Neural cell (in vitro differentiated cells): Measurements from ENCODE around the gene PTGER3. TPM values are rescaled to one million over a fixed set of nuclear protein-coding genes. Genes with fewer than 3 reads are reported as not detected.

ENCODE experiments used
- H2AFZ ChIP-seq: fragments of 200-600, 300-800 bp; sonication (generic), shearing (Covaris generic); 2 replicates; pipeline ENCODE4 v1.6.0; 2014; ENCODE audit warnings: low read depth, mild to moderate bottlenecking, antibody characterized with exemption, low read length, moderate library complexity
- H3F3A ChIP-seq: fragments of 200-600 bp; shearing (Covaris generic); 2 replicates; pipeline ENCODE4 v1.6.1; 2016; ENCODE audit warnings: mild to moderate bottlenecking, moderate library complexity, mixed read lengths, antibody characterized with exemption, low read length; ENCODE audit not compliant: insufficient read depth, poor library complexity, severe bottlenecking
- H3K27ac ChIP-seq: fragments of 200-600, 300-800 bp; sonication (generic), shearing (Covaris generic); 2 replicates; pipeline ENCODE4 v1.5.1; 2014; ENCODE audit warnings: mild to moderate bottlenecking, low read length, moderate library complexity
- H3K27me3 ChIP-seq: fragments of 300-800, 200-600 bp; sonication (generic), shearing (Covaris generic); 2 replicates; pipeline ENCODE4 v1.6.0; 2014; ENCODE audit warnings: mild to moderate bottlenecking, low read depth, low read length, moderate library complexity; ENCODE audit not compliant: insufficient read depth
- H3K36me3 ChIP-seq: fragments of 300-800, 200-600 bp; sonication (generic), shearing (Covaris generic); 2 replicates; pipeline ENCODE4 v1.5.1; 2014; ENCODE audit warnings: mild to moderate bottlenecking, antibody characterized with exemption, low read length, moderate library complexity; ENCODE audit not compliant: insufficient read depth
- H3K4me2 ChIP-seq: fragments of 300-800, 200-600 bp; sonication (generic), shearing (Covaris generic); 2 replicates; pipeline ENCODE4 v1.6.0; 2014; ENCODE audit warnings: mild to moderate bottlenecking, low read length
- H3K4me3 ChIP-seq: fragments of 300-800, 200-600 bp; sonication (generic), shearing (Covaris generic); 2 replicates; pipeline ENCODE4 v1.5.1; 2014; ENCODE audit warnings: mild to moderate bottlenecking, low read length, moderate library complexity
- H3K79me2 ChIP-seq: fragments of 200-600 bp; shearing (Covaris generic); replicated peaks from 2 replicates; pipeline ENCODE4 v1.6.0; 2014; ENCODE audit warnings: mild to moderate bottlenecking, low read length, moderate library complexity; ENCODE audit not compliant: insufficient read depth
- H3K9ac ChIP-seq: fragments of 300-800, 200-600 bp; sonication (generic), shearing (Covaris generic); 2 replicates; pipeline ENCODE4 v1.6.1; 2016; ENCODE audit warnings: mild to moderate bottlenecking, low read length, mixed read lengths
- H3K9me2 ChIP-seq: fragments of 200-600 bp; shearing (Covaris generic); 2 replicates; pipeline ENCODE4 v1.6.1; 2016; ENCODE audit warnings: mild to moderate bottlenecking, low read length, mixed read lengths; ENCODE audit not compliant: insufficient read depth
- H3K9me3 ChIP-seq: fragments of 200-600, 300-800 bp; sonication (generic), shearing (Covaris generic); 2 replicates; pipeline ENCODE4 v1.6.1; 2016; ENCODE audit warnings: mild to moderate bottlenecking, mixed run types, low read length, moderate library complexity, mixed read lengths
- H4K20me1 ChIP-seq: fragments of 200-600 bp; shearing (Covaris generic); 2 replicates; pipeline ENCODE4 v1.6.1; 2016; ENCODE audit warnings: mild to moderate bottlenecking, mixed run types; ENCODE audit not compliant: insufficient read depth
- CTCF ChIP-seq: fragments of 450-650 bp; IDR thresholded peaks from 2 replicates; pipeline ENCODE4 v1.5.1; 2014; ENCODE audit warnings: antibody characterized with exemption, mild to moderate bottlenecking, moderate library complexity; ENCODE audit not compliant: poor library complexity, severe bottlenecking
- EP300 ChIP-seq: fragments of 450-650 bp; conservative IDR thresholded peaks from 2 replicates; pipeline ENCODE4 v1.6.1; 2014; ENCODE audit warnings: antibody characterized with exemption, mild to moderate bottlenecking, moderate library complexity; ENCODE audit not compliant: poor library complexity, severe bottlenecking
- EZH2 ChIP-seq: fragments of 200-600, 300-800 bp; shearing (Covaris generic), sonication (generic); IDR thresholded peaks from 2 replicates; pipeline ENCODE4 v1.6.1; 2014; ENCODE audit warnings: antibody characterized with exemption, low read length, borderline replicate concordance, mild to moderate bottlenecking; ENCODE audit not compliant: insufficient read depth, poor library complexity, severe bottlenecking
- MXI1 ChIP-seq: fragments of 450-650 bp; conservative IDR thresholded peaks from 2 replicates; pipeline ENCODE4 v1.6.1; 2014; ENCODE audit warnings: antibody characterized with exemption, mild to moderate bottlenecking; ENCODE audit not compliant: poor library complexity, severe bottlenecking
- POLR2AphosphoS5 ChIP-seq: IDR thresholded peaks from 2 replicates; pipeline ENCODE4 v1.6.1; 2012
- RAD21 ChIP-seq: fragments of 450-650 bp; conservative IDR thresholded peaks from 2 replicates; pipeline ENCODE4 v1.6.1; 2014; ENCODE audit warnings: antibody characterized with exemption, mild to moderate bottlenecking, moderate library complexity
- SMC3 ChIP-seq: fragments of 450-650 bp; conservative IDR thresholded peaks from 2 replicates; pipeline ENCODE4 v1.6.1; 2014; ENCODE audit warnings: antibody characterized with exemption, mild to moderate bottlenecking, moderate library complexity; ENCODE audit not compliant: poor library complexity
- TAF1 ChIP-seq: IDR thresholded peaks from 2 replicates; pipeline ENCODE4 v1.6.1; 2012; ENCODE audit warnings: low read depth
- polyA plus RNA-seq: library from polyadenylated mRNA; depleted of rRNA; stranded (reverse); fragments of >200 nt; gene quantifications from 2 replicates; pipeline ENCODE4 v1.2.3, GENCODE V29; 2014
- TF ChIP-seq, protein P1 (sequence below): IDR thresholded peaks from 2 replicates; pipeline ENCODE4 v1.6.1; 2012; ENCODE audit warnings: borderline replicate concordance

The PTGER3 gene
- polyA plus RNA-seq, 1 donor from 2014 or later, result 1.7 TPM

- no peaks in the 10 kb centered on the region for H3K9me3 ChIP-seq
- no peak overlapping the region for H3K4me3 ChIP-seq
- no peaks in the 10 kb centered on the region for H3F3A ChIP-seq
- H3K27me3 ChIP-seq, result no peaks in the 10 kb centered on the region
- no peaks in the 10 kb centered on the region for H4K20me1 ChIP-seq
- no peaks in the 10 kb centered on the region for H3K9me2 ChIP-seq
- H3K79me2 ChIP-seq, result peaks cover 7% of the 10 kb centered on the region
- no peak overlapping the region for H3K4me2 ChIP-seq
- H3K36me3 ChIP-seq, result peaks cover 22% of the 10 kb centered on the region
- no peak overlapping the region for H3K27ac ChIP-seq
- TF ChIP-seq EP300 (no peak), MXI1 (no peak), POLR2AphosphoS5 (no peak), EZH2 (no peak), SMC3 (no peak), TAF1 (no peak), CTCF (no peak), RAD21 (no peak)
- TF ChIP-seq, protein P1, sequence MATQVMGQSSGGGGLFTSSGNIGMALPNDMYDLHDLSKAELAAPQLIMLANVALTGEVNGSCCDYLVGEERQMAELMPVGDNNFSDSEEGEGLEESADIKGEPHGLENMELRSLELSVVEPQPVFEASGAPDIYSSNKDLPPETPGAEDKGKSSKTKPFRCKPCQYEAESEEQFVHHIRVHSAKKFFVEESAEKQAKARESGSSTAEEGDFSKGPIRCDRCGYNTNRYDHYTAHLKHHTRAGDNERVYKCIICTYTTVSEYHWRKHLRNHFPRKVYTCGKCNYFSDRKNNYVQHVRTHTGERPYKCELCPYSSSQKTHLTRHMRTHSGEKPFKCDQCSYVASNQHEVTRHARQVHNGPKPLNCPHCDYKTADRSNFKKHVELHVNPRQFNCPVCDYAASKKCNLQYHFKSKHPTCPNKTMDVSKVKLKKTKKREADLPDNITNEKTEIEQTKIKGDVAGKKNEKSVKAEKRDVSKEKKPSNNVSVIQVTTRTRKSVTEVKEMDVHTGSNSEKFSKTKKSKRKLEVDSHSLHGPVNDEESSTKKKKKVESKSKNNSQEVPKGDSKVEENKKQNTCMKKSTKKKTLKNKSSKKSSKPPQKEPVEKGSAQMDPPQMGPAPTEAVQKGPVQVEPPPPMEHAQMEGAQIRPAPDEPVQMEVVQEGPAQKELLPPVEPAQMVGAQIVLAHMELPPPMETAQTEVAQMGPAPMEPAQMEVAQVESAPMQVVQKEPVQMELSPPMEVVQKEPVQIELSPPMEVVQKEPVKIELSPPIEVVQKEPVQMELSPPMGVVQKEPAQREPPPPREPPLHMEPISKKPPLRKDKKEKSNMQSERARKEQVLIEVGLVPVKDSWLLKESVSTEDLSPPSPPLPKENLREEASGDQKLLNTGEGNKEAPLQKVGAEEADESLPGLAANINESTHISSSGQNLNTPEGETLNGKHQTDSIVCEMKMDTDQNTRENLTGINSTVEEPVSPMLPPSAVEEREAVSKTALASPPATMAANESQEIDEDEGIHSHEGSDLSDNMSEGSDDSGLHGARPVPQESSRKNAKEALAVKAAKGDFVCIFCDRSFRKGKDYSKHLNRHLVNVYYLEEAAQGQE, result no peak
- no peak overlapping the region for H3K9ac ChIP-seq
- no peak overlapping the region for H2AFZ ChIP-seq
Observed at GRCh38 chr1:71072273-71072672, 24.7 kb upstream of the PTGER3 start.

DNA sequence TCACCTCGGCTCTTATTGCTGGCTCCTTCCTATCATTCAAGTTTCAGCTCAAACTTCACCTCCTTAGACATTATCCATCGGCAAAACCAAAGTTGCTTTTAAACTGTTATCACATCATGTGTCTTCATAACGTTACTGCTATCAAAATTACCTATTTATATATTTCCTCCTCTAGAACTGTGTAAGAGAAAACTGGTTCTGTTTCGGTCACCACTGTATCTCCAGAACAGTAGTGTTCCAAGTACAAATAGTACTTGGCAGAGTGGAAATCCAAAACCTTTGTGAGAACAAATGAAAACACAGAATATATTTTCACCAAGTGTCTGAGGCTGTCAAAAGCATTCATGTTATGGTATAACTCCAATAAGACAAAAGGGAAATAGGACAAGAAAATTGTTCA lies 24.1 kb upstream of the PTGER3 start:
- H3F3A ChIP-seq, result no peaks in the 10 kb centered on the region
- TF ChIP-seq EP300 (no peak), CTCF (no peak), POLR2AphosphoS5 (no peak), EZH2 (no peak), MXI1 (no peak), SMC3 (no peak), RAD21 (no peak), TAF1 (no peak)
- TF ChIP-seq, protein P1, result no peak
- H4K20me1 ChIP-seq, result no peaks in the 10 kb centered on the region
- H3K9me3 ChIP-seq, result no peaks in the 10 kb centered on the region
- no peaks in the 10 kb centered on the region for H3K27me3 ChIP-seq
- no peaks in the 10 kb centered on the region for H3K9me2 ChIP-seq
- H3K79me2 ChIP-seq, result peaks cover 7% of the 10 kb centered on the region
- H2AFZ ChIP-seq, result no peak overlapping the region
- no peak overlapping the region for H3K9ac ChIP-seq
- H3K36me3 ChIP-seq, result peaks cover 22% of the 10 kb centered on the region
- no peak overlapping the region for H3K27ac ChIP-seq
- no peak overlapping the region for H3K4me2 ChIP-seq
- no peak overlapping the region for H3K4me3 ChIP-seq
